Naive thymus-derived CD8-positive, alpha-beta T cell (primary cell): ENCODE data around the gene PSMD1. TPM values are rescaled to one million over a fixed set of nuclear protein-coding genes. Genes with fewer than 3 reads are reported as not detected.

Experiments used
- ATAC-seq, 2 donors: fragments of 150-1000 bp; cut with Tn5 transposase in 1 of 2; sonication (Bioruptor Pico), chemical (Tn5 transposase) in 1 of 2; 1 replicate in 1 of 2; 2 replicates in 1 of 2; pipeline ENCODE4 v1.10.0; 2021; ENCODE audit warnings: mild to moderate bottlenecking in 2 of 2, moderate library complexity in 2 of 2
- POLR2A ChIA-PET: fragments of 350-600 bp; sonication (Branson Sonifier 250); formaldehyde crosslinking; loops from one replicate; lab custom pipeline; 2021; ENCODE audit warnings: antibody characterized with exemption; lab: Charles Lee
- DNase-seq, 10 donors: peaks; one replicate each; pipeline versions ENCODE4 v3.0.0 to v3.0.0-alpha.2; 2020 to 2022
- H3K27ac Mint-ChIP-seq, 10 donors: one replicate each; pipeline ENCODE4 v1.8.0; 2020 to 2022; ENCODE audit warnings: mild to moderate bottlenecking in 10 of 10, mixed read lengths in 10 of 10, moderate library complexity in 4 of 10, inconsistent platforms in 1 of 10
- H3K27me3 Mint-ChIP-seq, 5 donors: one replicate each; pipeline ENCODE4 v1.8.0; 2021 to 2022; ENCODE audit warnings: mixed read lengths in 5 of 5
- H3K36me3 Mint-ChIP-seq, 3 donors: one replicate each; pipeline ENCODE4 v1.8.0; 2020 to 2022; ENCODE audit warnings: mixed read lengths in 3 of 3, mild to moderate bottlenecking in 2 of 3, inconsistent platforms in 1 of 3
- H3K4me1 Mint-ChIP-seq, 4 donors: one replicate each; pipeline ENCODE4 v1.8.0; 2021 to 2022; ENCODE audit warnings: mixed read lengths in 4 of 4
- H3K4me3 Mint-ChIP-seq, 10 donors: one replicate each; pipeline ENCODE4 v1.8.0; 2020 to 2022; ENCODE audit warnings: mild to moderate bottlenecking in 10 of 10, mixed read lengths in 10 of 10, moderate library complexity in 6 of 10, inconsistent platforms in 1 of 10
- H3K9me3 Mint-ChIP-seq, 9 donors: one replicate each; pipeline ENCODE4 v1.8.0; 2020 to 2022; ENCODE audit warnings: mixed read lengths in 9 of 9, mild to moderate bottlenecking in 3 of 9, inconsistent platforms in 1 of 9, moderate library complexity in 1 of 9
- polyA plus RNA-seq, 3 donors: library from polyadenylated mRNA; unstranded; fragments of 300-500 nt; fragmentation: Illumina TruSeq; gene quantifications; one replicate each; pipeline ENCODE4 v1.2.3, GENCODE V29; 2021
- total RNA-seq, 8 experiments: library from RNA in 2 of 8; stranded (reverse) in 2 of 8; gene quantifications; one replicate each; pipeline ENCODE4 v1.2.3 and lab custom pipeline; 2021 to 2026

PSMD1 gene
- total and polyA plus RNA-seq, 5 experiments from 2014 or later = 41.6 to 54.3 (median 46.0) TPM

DNA sequence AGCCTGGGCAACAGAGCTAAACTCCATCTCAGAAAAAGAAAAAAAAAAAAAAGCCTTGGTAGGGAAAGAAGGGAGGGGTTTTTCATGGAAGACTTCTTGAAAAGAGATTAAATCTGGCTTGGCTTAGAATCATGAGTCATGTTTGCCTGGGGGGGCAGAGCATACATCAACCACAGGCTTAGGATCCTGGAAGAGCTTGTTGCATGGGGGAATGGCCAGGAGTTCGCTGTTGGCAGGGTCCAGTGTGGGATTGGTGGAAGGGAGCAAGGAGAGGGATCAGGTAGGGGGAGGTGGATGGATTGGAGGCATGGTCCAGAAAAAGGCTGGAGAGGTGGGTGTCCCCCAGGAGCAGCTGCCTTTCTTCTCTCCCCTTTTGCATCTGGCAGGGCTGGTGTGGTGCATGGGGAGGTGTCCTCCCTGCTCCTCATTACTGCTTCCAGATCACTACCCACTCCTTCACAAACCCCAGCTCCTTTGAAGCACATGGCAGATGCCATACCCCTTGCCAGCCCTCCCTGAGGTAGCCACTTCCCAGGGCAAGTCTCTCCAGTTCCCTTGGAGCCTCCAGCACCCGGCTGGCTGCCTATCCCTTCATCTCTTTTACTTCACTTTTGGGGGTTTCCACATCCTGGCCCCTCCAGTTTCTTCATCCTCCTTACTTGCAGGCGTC lies 144.3 kb downstream of the PSMD1 start:
- H3K9me3 Mint-ChIP-seq = no peaks in the 10 kb centered on the region
- POLR2A ChIA-PET = no interaction called here
- no peak for DNase-seq
- H3K4me3 Mint-ChIP-seq = peak overlapping the region in 3 of 10 donors; percentile 22 to 51 (median 49)
- no peaks in the 10 kb centered on the region for H3K27me3 Mint-ChIP-seq
- no peaks in the 10 kb centered on the region for H3K36me3 Mint-ChIP-seq
- ATAC-seq = no peak
- peak overlapping the region in 1 of 10 donors; percentile 57 for H3K27ac Mint-ChIP-seq
- H3K4me1 Mint-ChIP-seq = peaks cover 6 to 16% (median 11%) of the 10 kb centered on the region in 4 donors

DNA sequence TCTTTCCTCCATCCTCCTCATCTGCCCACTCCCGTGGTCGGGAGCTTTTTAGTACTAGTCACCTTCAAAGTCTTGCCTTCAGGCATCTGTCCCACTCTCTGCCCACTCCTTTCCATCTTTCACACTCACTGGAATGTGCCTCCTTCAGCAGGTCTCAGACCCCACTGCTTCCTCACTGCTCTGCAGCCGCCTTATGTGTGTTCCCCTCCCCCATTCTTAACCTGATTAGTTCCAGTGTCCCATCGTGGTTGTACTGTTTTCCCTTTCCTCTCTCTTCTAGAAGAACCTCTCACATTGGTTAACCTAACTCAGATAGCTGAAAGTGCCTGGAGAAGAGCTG lies 144.8 kb downstream of the PSMD1 start:
- no peaks in the 10 kb centered on the region for H3K9me3 Mint-ChIP-seq
- ATAC-seq = no peak
- peaks cover 6 to 16% (median 11%) of the 10 kb centered on the region in 4 donors for H3K4me1 Mint-ChIP-seq
- H3K4me3 Mint-ChIP-seq = peak overlapping the region in 2 of 10 donors; percentile 11 to 51
- POLR2A ChIA-PET = no interaction called here
- no peaks in the 10 kb centered on the region for H3K36me3 Mint-ChIP-seq
- no peaks in the 10 kb centered on the region for H3K27me3 Mint-ChIP-seq
- DNase-seq = no peak
- peak overlapping the region in 1 of 10 donors; percentile 57 for H3K27ac Mint-ChIP-seq

DNA sequence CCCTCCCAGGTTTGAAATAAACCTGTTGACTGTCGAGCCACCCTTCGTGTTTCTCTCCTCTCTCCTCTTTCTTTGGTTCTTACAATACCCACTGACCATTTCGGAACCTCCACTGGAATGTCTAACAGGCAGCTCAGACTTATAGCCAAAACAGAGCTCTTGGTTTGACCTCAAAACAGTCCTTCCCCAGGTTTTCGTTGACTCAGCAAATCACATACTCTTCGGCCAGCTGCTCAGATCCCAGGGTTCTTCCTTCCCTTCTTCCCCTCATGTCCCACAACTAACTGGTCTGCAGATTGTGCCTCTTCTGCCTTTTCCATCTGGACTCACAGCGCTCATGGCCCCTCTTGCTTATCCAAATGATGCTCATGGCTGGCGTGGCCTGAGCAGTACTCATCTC lies 146.4 kb downstream of the PSMD1 start:
- Mint-ChIP-seq H3K27me3 (no peaks in the 10 kb centered on the region), H3K4me1 (peaks cover 6 to 10% (median 9%) of the 10 kb centered on the region in 4 donors), H3K27ac (peak overlapping the region in 1 of 10 donors; percentile 52), H3K4me3 (no peak overlapping the region), H3K9me3 (no peaks in the 10 kb centered on the region), H3K36me3 (peaks cover 0 to 1% (median 0%) of the 10 kb centered on the region in 3 donors)
- POLR2A ChIA-PET = no interaction called here
- no peak for ATAC-seq
- no peak for DNase-seq

DNA sequence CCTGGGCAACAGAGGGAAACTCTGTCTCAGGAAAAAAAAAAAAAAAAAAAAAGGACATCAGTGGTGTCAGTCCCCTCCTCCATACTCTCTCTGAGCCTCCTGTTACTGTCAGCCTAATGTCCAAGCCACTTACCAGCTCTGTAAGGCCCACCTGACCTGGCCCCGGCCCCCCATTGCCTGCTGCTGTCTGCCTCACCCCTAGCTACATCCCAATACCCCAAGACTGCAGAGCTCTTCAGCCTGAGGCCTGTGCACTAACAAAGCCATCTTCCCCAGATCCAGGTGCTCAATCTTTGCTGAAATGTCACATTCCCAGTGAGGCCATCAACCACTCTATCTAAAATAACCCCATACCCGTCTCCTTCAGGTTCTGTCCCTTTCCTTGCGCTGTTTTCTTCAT lies 147.5 kb downstream of the PSMD1 start:
- H3K4me1 Mint-ChIP-seq = peaks cover under 1 to 6% (median 4%) of the 10 kb centered on the region in 4 donors
- H3K27ac Mint-ChIP-seq = peak overlapping the region in 2 of 10 donors; percentile 58 to 60
- no peak overlapping the region for H3K4me3 Mint-ChIP-seq
- H3K36me3 Mint-ChIP-seq = peaks cover 0 to 1% (median 0%) of the 10 kb centered on the region in 3 donors
- H3K27me3 Mint-ChIP-seq = no peaks in the 10 kb centered on the region
- H3K9me3 Mint-ChIP-seq = no peaks in the 10 kb centered on the region
- POLR2A ChIA-PET = interaction anchor here (0.6 to 0.7 kb wide), 2 partner anchors 552 to 590 kb away, joined by 4 to 6 read pairs; no protein-coding TSS in a partner anchor
- DNase-seq (no peak), ATAC-seq (no peak)

- POLR2A ChIA-PET = no interaction called here
- Mint-ChIP-seq H3K4me1 (peaks cover 0 to 6% (median 1%) of the 10 kb centered on the region in 4 donors), H3K4me3 (no peak overlapping the region), H3K36me3 (peaks cover 0 to 1% (median 0%) of the 10 kb centered on the region in 3 donors), H3K27ac (peak overlapping the region in 1 of 10 donors; percentile 58), H3K9me3 (no peaks in the 10 kb centered on the region), H3K27me3 (no peaks in the 10 kb centered on the region)
- DNase-seq (no peak), ATAC-seq (no peak)
Measured at GRCh38 chr2:231204581-231204980, 147.9 kb downstream of the PSMD1 start.

- H3K9me3 Mint-ChIP-seq = no peaks in the 10 kb centered on the region
- H3K27ac Mint-ChIP-seq = peak overlapping the region in 1 of 10 donors; percentile 51
- POLR2A ChIA-PET = no interaction called here
- ATAC-seq (no peak), DNase-seq (no peak)
- no peak overlapping the region for H3K4me3 Mint-ChIP-seq
- H3K4me1 Mint-ChIP-seq = peaks cover 0 to 4% (median 0%) of the 10 kb centered on the region in 4 donors
- peaks cover 0 to 2% (median 1%) of the 10 kb centered on the region in 3 donors for H3K36me3 Mint-ChIP-seq
- no peaks in the 10 kb centered on the region for H3K27me3 Mint-ChIP-seq
Measured at GRCh38 chr2:231207734-231208133, 151.1 kb downstream of the PSMD1 start.

GRCh38 chr2:231210782-231211181 lies 154.1 kb downstream of the PSMD1 start:
- Mint-ChIP-seq H3K27ac (no peak overlapping the region), H3K4me1 (peaks cover 0 to 1% (median 0%) of the 10 kb centered on the region in 4 donors), H3K9me3 (no peaks in the 10 kb centered on the region), H3K36me3 (peaks cover 0 to 4% (median 1%) of the 10 kb centered on the region in 3 donors), H3K27me3 (no peaks in the 10 kb centered on the region), H3K4me3 (no peak overlapping the region)
- ATAC-seq = no peak
- POLR2A ChIA-PET = no interaction called here
- DNase-seq = no peak

GRCh38 chr2:231211486-231211885 lies 154.8 kb downstream of the PSMD1 start:
- Mint-ChIP-seq H3K4me3 (no peak overlapping the region), H3K27ac (no peak overlapping the region), H3K4me1 (peaks cover 0 to 1% (median 0%) of the 10 kb centered on the region in 4 donors), H3K36me3 (peaks cover 0 to 4% (median 1%) of the 10 kb centered on the region in 3 donors), H3K9me3 (no peaks in the 10 kb centered on the region), H3K27me3 (no peaks in the 10 kb centered on the region)
- POLR2A ChIA-PET = no interaction called here
- no peak for DNase-seq
- ATAC-seq = no peak

DNA sequence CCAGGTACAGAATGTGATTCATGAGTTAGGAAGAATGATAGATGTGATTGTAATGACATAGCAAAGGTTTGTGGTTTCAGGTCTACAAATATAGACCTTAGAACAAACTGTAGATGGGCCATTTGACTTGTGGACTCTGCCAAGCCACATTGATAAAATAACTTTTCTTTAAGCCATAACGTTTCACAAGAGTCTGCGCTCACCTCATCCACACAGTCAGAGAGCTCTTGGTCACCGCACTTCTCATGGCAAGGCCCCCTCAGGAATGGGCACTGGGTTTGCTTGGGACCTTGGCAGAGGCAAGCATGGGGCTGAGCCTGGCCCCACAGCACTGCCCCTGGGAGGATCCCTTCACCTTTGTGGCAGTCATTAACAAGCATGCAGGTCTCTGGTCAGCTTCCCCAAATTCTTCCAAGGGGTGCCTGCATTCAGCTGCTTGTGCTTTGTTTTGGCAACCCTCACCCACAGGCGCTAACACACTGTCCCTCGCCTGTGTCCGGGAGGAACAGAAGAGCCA lies 155.7 kb downstream of the PSMD1 start:
- no peaks in the 10 kb centered on the region for H3K9me3 Mint-ChIP-seq
- no peaks in the 10 kb centered on the region for H3K27me3 Mint-ChIP-seq
- POLR2A ChIA-PET = no interaction called here
- H3K27ac Mint-ChIP-seq = no peak overlapping the region
- ATAC-seq (no peak), DNase-seq (no peak)
- H3K36me3 Mint-ChIP-seq = peaks cover 0 to 4% (median 0%) of the 10 kb centered on the region in 3 donors
- H3K4me1 Mint-ChIP-seq = peaks cover 0 to 1% (median 0%) of the 10 kb centered on the region in 4 donors
- no peak overlapping the region for H3K4me3 Mint-ChIP-seq

DNA sequence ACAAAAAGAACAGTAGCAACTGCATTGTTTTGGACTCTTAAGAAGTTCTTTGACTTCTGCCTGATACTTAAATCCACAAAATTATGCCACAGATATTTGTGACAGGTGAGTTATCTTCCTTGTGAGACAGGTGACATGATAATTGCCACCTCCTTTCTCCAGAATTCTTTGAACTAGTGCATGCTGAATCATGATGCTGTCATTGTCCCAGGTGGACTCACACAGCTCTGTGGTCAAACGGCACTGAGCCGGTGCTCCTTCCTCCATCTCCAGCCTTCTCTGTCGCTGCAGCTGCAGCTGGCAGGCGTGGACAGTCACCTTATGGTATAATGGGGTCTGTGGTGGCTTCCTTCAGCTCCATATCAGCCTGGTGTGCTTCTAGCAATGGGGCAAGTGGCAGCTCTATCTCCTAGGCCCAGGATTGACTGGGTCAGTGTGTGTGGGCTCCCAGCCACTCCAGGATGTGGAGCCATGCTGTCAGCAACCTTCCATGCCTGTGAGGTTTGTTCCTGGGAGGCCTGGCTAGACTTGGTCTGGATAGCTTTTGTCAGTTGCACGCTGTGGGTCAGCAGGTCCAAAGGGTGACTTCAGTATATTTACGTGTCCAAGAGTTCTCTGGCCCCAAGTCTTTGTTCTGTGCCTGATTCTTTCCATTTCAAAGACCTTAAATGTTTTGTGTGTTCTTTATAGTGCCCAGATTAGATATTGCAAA lies 157.4 kb downstream of the PSMD1 start:
- peaks cover 0 to 1% (median 0%) of the 10 kb centered on the region in 4 donors for H3K4me1 Mint-ChIP-seq
- DNase-seq (no peak), ATAC-seq (no peak)
- H3K36me3 Mint-ChIP-seq = peaks cover 0 to 4% (median 0%) of the 10 kb centered on the region in 3 donors
- no peaks in the 10 kb centered on the region for H3K9me3 Mint-ChIP-seq
- peak overlapping the region in 2 of 10 donors; percentile 13 to 46 for H3K27ac Mint-ChIP-seq
- POLR2A ChIA-PET = no interaction called here
- no peak overlapping the region for H3K4me3 Mint-ChIP-seq
- no peaks in the 10 kb centered on the region for H3K27me3 Mint-ChIP-seq

GRCh38 chr2:231218366-231218765 lies 161.7 kb downstream of the PSMD1 start:
- Mint-ChIP-seq H3K9me3 (no peaks in the 10 kb centered on the region), H3K36me3 (peaks cover 3 to 6% (median 4%) of the 10 kb centered on the region in 3 donors), H3K27me3 (no peaks in the 10 kb centered on the region), H3K27ac (peak overlapping the region in 1 of 10 donors; percentile 9), H3K4me3 (no peak overlapping the region), H3K4me1 (peaks cover 0 to 1% (median 0%) of the 10 kb centered on the region in 4 donors)
- POLR2A ChIA-PET = no interaction called here
- DNase-seq (no peak), ATAC-seq (no peak)

DNA sequence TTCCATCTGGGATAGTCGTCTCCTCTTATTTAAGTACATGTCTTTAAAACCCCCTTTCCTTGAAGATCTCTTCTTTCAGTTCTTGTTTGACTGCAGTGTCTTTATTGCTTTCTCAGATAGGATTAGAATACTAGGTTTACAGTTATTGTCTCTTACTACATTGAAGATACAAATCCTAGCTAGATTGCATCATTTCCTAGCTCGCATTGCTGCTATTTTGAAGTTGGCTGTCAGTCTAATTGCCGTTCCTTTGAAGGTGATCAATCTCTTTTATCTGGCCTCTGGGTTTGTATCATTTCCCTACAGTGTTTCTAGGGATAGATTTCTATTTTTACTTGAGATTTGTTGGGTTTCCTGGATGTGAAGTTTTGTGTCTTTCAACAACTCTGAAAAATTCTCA lies 162.6 kb downstream of the PSMD1 start:
- Mint-ChIP-seq H3K4me1 (peaks cover 0 to 1% (median 0%) of the 10 kb centered on the region in 4 donors), H3K4me3 (no peak overlapping the region), H3K27ac (no peak overlapping the region), H3K36me3 (peaks cover 3 to 6% (median 4%) of the 10 kb centered on the region in 3 donors), H3K27me3 (no peaks in the 10 kb centered on the region), H3K9me3 (no peaks in the 10 kb centered on the region)
- no peak for DNase-seq
- no peak for ATAC-seq
- POLR2A ChIA-PET = no interaction called here

DNA sequence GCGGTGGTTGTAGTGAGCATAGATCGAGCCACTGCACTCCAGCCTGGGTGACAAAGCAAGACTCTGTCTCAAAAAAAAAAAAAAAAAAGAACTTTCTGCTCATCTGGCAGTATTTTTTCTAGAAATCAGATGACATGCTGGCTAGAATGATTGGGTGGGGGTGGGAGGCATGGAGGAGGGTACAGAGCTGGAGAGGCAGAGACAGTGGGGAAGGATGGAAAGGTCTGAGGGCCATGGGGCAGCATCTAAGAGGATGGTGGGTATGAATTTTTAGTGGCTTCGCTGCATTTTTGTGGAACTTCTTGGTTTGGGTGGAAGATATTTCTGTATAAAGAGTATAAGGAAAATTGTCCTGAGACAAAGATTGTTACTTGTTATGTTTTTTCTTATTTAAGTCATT lies 165.1 kb downstream of the PSMD1 start:
- DNase-seq (no peak), ATAC-seq (no peak)
- POLR2A ChIA-PET = no interaction called here
- Mint-ChIP-seq H3K9me3 (no peaks in the 10 kb centered on the region), H3K27ac (peak overlapping the region in 1 of 10 donors; percentile 6), H3K27me3 (no peaks in the 10 kb centered on the region), H3K36me3 (peaks cover 3 to 4% (median 4%) of the 10 kb centered on the region in 3 donors), H3K4me1 (no peaks in the 10 kb centered on the region), H3K4me3 (no peak overlapping the region)
